ENCODE data around the gene JAGN1. TPM values are rescaled to one million over a fixed set of nuclear protein-coding genes. Genes with fewer than 3 reads are reported as not detected.
"Not testable (repeated sequence)": the region's sequence is repeated elsewhere in the genome, so short reads cannot be mapped to it uniquely, and the experiment has no call there.

The JAGN1 gene
- total RNA-seq, result 31.1 and 38.4 TPM in 2 replicates

GRCh38 chr3:9890249-9891071 is at the start of gene JAGN1:
TSS of gene JAGN1 (plus strand) at chr3:9890610. CDS start at chr3:9890723, 113 bp downstream.
- peak; percentile 57 for DNase-seq (ENCODE audit: low read depth)

DNA sequence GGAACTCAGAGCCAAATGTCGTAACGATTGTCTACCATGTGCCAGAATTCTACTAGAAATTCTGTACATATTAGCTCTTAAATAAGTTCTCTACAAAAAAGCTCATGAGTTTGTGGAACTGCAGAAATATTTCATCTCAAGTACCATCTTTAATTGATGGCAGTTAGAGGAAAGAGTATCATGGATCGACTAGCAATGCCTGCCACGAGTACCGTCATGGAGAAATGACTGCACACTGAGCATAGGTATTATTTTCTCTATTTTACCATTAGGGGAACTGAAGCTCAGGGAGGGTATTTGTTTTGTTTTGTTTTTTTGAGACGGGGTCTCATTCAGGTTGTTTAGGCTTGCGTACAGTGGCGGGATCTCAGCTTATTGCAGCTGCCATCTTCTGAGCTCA is 49.4 kb upstream of the JAGN1 start:
- no peak for DNase-seq (ENCODE audit: low read depth)

GRCh38 chr3:9843715-9844438 is 46.5 kb upstream of the JAGN1 start, which contains the start of gene RPUSD3:
TSS of gene RPUSD3 (minus strand) at chr3:9844008. CDS start at chr3:9843990, 18 bp downstream.
- DNase-seq (ENCODE audit: low read depth), result peak; percentile 80

DNA sequence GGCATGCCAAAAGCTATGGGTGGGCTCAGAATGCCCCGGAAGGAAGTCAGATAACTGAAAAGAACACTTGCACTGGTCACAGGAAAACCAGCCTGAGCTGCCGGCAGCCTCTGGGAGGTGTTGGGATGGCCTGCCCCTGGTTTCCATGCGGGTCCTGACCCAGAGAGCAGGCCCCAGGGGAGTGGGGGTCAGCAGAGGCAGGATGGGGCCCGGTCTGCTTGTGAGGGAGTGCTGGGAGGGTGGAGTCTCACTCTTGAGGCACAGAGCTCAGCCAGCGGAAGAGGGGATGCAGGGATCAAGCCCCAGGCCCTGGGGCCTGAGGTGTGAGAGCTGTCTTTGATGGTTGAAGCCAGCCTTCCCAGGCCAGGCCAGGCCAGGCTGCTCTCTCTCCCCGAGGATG is 44.2 kb upstream of the JAGN1 start:
- no peak for DNase-seq (ENCODE audit: low read depth)

DNA sequence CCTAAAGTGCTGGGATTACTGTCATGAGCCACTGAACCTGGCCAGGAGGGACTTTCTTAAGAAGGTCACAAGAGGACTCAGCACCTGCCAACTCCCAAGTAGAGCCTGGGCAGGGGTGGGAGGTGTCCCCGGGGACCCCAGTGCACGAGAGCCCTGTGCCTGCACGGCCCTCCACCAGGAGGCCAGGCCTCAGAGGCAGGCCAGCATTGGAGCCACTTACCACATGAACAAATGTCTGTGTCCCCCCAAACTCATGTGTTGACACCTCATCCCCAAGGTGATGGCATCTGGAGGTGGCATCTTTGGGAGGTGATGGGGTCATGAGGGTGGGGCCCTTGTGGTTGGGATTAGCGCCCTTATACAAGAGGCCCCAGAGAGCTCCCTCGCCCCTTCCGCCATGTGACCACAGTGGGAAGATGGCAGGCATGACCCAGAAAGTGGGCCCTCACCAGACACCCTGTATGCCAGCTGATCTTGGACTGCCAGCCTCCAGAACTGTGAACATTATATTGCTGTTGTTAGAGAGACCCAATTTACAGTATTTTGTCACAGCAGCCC is 43.4 kb upstream of the JAGN1 start:
- no peak for DNase-seq (ENCODE audit: low read depth)

GRCh38 chr3:9847870-9848269 is 42.5 kb upstream of the JAGN1 start:
- DNase-seq (ENCODE audit: low read depth), result not testable (repeated sequence)

DNA sequence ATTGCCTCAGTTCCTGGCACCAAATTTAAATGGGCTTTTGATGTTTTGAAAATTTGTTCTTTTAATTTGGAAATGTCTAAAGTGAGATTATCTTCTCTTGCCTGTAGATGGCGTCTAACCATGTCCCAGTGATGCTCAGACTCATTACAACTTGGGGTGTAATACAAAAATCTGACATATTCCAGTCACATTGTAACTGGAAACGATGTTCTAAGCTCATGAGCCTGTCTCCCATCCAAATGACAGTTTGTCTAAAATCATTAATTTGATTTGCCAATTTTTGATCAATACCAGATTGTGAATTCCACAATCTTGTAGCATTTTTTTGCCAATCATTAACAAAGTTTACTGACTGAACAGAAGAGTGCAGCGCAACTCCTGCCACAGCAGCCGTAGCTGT is 41.5 kb upstream of the JAGN1 start:
- peak; percentile 32 for DNase-seq (ENCODE audit: low read depth)

DNA sequence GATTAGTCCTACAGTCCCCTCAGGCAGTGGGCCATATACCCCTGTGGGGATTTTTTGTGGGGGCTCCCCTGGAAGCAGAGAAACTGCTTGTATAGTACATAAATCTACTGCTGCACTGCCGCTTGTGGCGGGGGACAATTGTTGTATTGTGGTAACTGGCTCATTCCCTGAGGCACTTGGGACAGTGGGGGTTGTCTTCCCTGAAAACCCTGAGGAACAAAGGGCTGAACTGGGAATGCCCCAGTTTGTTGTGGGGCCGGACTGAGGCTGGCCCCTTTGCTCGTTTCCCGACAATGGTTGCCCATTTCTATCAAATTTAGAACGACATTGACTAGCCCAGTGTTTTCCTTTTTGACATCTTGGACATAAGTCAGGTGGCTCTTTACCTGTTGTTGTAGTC is 39.0 kb upstream of the JAGN1 start:
- DNase-seq (ENCODE audit: low read depth), result not testable (repeated sequence)

DNA sequence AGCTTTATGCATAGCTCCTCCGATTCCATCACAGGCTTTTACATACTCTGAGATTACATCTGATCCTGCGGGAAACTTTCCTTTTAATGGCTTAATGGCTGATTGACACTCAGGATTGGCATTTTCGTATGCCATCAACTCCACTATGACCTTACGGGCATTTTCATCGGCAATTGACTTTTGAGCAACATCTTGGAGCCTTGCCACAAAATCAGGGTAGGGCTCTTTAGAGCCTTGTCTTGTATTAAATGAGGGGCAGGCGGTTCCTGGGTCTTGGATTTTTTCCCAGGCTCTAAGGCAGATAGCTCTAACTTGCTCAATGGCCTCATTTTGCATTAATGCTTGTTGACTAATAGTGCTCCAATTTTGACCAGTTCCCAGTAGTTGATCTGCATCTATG is 38.5 kb upstream of the JAGN1 start:
- DNase-seq (ENCODE audit: low read depth), result peak; percentile 47

DNA sequence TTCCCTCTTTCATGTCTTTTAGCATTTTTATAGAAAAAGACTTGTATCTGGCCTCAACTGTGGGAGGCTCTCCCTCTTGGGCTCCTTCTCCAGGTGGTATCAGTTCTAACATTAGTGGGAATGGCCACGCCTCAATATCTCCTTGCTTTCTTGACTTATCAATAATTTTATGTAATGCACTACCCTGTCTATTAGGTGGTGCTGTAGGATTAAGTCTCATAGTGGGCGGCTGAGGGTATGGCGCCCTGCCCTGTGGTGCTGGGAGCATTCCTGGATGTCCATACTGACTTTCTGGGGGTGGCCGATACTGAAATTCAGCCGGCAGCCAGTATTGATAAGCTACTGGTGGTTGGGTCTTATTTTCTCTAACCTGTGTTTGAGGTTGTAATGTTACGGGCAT is 37.9 kb upstream of the JAGN1 start:
- DNase-seq (ENCODE audit: low read depth), result no peak

DNA sequence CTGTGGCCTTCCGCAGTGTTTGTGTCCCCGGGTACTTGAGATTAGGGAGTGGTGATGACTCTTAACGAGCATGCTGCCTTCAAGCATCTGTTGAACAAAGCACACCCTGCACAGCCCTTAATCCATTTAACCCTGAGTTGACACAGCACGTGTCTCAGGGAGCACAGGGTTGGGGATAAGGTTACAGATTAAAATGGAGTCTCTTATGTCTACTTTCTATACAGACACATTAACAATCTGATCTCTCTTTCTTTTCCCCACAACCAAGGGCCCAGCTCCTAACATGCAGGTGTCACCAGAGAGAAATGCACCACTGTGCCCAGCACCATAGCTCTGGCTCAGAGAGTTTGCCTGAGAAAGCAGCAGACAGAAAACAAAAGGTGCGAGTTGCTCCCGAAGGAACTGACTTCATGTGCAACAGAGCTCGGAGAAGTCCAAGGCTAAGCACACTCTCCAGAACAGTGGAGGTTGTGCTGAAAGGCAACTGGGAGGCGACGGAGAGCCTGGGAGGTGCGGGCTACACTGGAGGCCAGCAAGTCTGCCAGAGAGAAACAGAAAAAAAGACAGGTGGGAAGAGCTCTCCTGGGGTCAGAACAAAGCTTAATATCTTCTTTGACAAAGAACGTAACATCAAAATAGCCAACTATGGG is 36.0 kb upstream of the JAGN1 start:
- not testable (repeated sequence) for DNase-seq (ENCODE audit: low read depth)

- DNase-seq (ENCODE audit: low read depth), result no peak
Observed at GRCh38 chr3:9855594-9855993, 34.8 kb upstream of the JAGN1 start.

DNA sequence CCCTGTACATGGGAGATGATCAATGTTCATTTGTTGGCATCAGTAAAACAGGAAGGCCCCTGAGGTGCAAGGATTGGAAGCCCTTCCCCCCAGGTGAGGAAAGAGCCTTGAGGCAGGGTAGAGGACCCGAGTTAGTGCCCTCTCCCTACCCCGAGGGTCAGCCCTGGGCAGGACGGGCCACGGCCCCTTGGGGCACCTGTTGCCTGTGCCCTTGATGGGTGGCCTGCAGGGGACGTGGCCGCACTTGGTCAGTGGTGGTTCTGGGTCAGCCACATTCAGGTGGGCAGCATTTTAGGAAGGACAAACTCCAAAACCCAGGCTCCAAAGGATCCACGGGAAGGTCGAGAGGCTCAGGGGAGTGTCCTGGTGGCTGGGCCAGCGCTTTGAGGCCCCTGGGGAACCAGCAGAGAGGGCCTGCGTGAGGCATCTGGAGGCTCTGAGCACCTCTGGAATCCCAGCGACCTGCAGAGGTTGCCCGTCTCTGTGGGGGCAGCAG is 30.8 kb upstream of the JAGN1 start:
- DNase-seq (ENCODE audit: low read depth), result no peak

GRCh38 chr3:9861201-9861600 is 29.2 kb upstream of the JAGN1 start:
- DNase-seq (ENCODE audit: low read depth), result no peak

DNA sequence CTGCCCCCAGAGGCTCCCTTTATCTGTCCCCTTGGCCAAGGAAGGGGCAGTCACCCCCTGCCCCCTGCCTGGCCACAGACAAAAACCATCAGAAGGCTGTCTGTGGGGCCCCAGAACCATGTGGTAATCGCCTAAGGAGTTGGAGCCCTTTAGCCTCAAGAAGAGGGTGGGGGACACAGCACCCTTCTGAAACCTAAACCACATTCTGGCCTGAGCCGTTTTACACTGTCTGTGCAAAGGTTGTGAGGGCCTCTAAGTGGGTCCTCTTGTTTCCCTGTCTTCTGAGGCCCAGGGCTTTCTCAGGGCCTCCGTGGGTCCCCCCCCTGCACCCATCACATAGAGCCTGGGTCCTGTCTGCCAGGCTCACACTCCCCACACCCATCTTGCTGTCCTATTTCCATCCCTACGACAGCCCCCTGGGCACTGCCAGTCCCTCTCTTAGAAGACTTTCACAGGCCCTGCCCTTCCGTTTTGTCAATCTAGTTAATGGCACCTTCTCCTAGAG is 28.7 kb upstream of the JAGN1 start:
- DNase-seq (ENCODE audit: low read depth), result no peak

DNA sequence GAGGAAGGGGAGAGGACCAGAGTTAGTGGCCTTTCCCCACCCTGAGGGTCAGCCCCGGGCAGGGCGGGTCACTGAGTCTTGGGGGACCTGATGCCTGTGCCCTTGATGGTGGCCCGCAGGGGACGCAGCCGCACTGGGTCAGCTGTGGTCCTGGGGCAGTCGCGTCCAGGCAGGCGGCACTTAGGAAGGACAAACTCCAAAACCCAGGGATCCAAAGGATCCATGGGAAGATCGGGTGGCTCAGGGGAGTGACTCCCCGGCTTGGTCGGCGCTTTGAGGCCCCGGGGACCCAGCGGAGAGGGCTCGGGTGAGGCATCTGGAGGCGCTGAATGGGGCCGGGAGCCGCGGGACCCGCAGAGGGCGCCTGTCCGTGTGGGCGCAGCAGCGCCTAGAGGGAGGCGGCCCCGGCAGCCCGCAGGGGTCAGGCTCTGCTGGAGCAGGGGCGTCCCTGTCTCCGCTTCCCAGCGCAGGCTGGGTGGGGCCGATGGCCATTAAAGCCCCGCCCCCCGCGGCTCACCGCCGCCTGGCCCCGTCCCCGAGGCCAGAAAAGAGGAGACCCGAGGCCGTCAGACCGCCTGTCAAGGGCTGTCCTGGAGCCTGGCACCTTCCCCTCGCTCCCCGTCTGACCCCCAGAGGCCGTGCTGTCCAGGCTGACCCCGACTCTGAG is 27.9 kb upstream of the JAGN1 start:
- no peak for DNase-seq (ENCODE audit: low read depth)

- DNase-seq (ENCODE audit: low read depth), result no peak
Observed at GRCh38 chr3:9863058-9863772, 27.2 kb upstream of the JAGN1 start.

- peak; percentile 95 for DNase-seq (ENCODE audit: low read depth)
Observed at GRCh38 chr3:9864200-9864927, 26.0 kb upstream of the JAGN1 start.

DNA sequence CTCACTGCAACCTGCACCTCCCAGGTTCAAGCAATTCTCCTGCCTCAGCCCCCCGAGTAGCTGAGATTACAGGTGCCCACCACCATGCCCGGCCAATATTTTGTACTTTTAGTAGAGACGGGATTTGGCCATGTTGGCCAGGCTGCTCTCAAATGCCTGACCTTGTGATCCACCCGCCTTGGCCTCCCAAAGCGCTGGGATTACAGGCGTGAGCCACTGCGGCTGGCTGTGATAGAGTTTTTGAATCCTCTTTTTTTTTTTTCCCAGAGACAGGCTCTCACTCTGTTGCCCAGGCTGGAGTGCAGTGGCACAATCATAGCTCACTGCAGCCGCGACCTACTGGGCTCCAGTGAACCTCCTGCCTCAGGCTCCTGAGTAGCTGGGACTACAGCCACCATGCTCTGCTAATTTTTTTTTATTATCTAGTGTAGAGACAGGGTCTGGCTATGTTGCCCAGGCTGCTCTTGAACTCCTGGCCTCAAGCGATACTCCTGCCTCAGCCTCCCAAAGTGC is 25.2 kb upstream of the JAGN1 start:
- not testable (repeated sequence) for DNase-seq (ENCODE audit: low read depth)

- DNase-seq (ENCODE audit: low read depth), result no peak
Observed at GRCh38 chr3:9866639-9867038, 23.8 kb upstream of the JAGN1 start.
